Prostate gland (tissue), 1 donor: ENCODE results near the gene PCOLCE2.

Experiments used
- POLR2A ChIP-seq: fragments of 450-650 bp; IDR thresholded peaks from one replicate; pipeline ENCODE4 v1.6.1; 2016; ENCODE audit warnings: antibody characterized with exemption, mild to moderate bottlenecking
- POLR2AphosphoS5 ChIP-seq: sonication (generic); formaldehyde crosslinking; IDR thresholded peaks from one replicate; pipeline ENCODE4 v1.6.1; 2017; ENCODE audit warnings: antibody characterized with exemption

- TF ChIP-seq POLR2AphosphoS5, result no peak
- no peak for TF ChIP-seq POLR2A
Observed at GRCh38 chr3:142931222-142931621, 42.3 kb upstream of the PCOLCE2 start.
